Stimulated activated CD4-positive, alpha-beta T cell treated with anti-CD3 and anti-CD28 coated beads, Interleukin-4, amount 100 ng/mL, for 4 hours (primary cell): Measurements from ENCODE around the gene STXBP1.

Experiments used
- DNase-seq, 2 experiments: peaks; one replicate each; pipeline ENCODE4 v3.0.0-alpha.2; 2020

The STXBP1 gene

GRCh38 chr9:127694890-127695720 lies 83.0 kb downstream of the STXBP1 start:
- DNase-seq = no peak

GRCh38 chr9:127697575-127697974 lies 85.5 kb downstream of the STXBP1 start:
- DNase-seq = no peak

GRCh38 chr9:127698386-127698785 lies 86.3 kb downstream of the STXBP1 start:
- DNase-seq = no peak

GRCh38 chr9:127698985-127699670 lies 87.1 kb downstream of the STXBP1 start:
- DNase-seq = peak; percentile 78 to 82

- no peak for DNase-seq
Observed at GRCh38 chr9:127700140-127700539, 88.1 kb downstream of the STXBP1 start.

- no peak for DNase-seq
Observed at GRCh38 chr9:127700594-127701255, 88.6 kb downstream of the STXBP1 start.

GRCh38 chr9:127703289-127703946 lies 91.3 kb downstream of the STXBP1 start:
- DNase-seq = no peak

GRCh38 chr9:127705577-127706379 lies 93.7 kb downstream of the STXBP1 start:
- DNase-seq = no peak

GRCh38 chr9:127706836-127707241 lies 94.8 kb downstream of the STXBP1 start, which contains the start of gene CFAP157:
CFAP157 (plus strand) TSS chr9:127706988; CDS start chr9:127707032, 44 bp downstream.
- no peak for DNase-seq

- peak in 1 of 2 experiments; percentile 14 for DNase-seq
Observed at GRCh38 chr9:127707766-127708165, 95.7 kb downstream of the STXBP1 start.

- DNase-seq = no peak
Observed at GRCh38 chr9:127708952-127709587, 97.0 kb downstream of the STXBP1 start.

GRCh38 chr9:127710204-127710783 lies 98.2 kb downstream of the STXBP1 start:
- no peak for DNase-seq

- DNase-seq = no peak
Observed at GRCh38 chr9:127711226-127711701, 99.2 kb downstream of the STXBP1 start.

- no peak for DNase-seq
Observed at GRCh38 chr9:127711831-127712274, 99.8 kb downstream of the STXBP1 start.

GRCh38 chr9:127712371-127712770 lies 100.3 kb downstream of the STXBP1 start:
- DNase-seq = no peak

GRCh38 chr9:127712867-127713266 lies 100.8 kb downstream of the STXBP1 start:
- DNase-seq = no peak

- DNase-seq = no peak
Observed at GRCh38 chr9:127714020-127714750, 102.1 kb downstream of the STXBP1 start.

GRCh38 chr9:127714951-127715469 lies 102.9 kb downstream of the STXBP1 start:
- peak in 1 of 2 experiments; percentile 13 for DNase-seq

GRCh38 chr9:127715470-127716337 lies 103.6 kb downstream of the STXBP1 start, which contains the start of the genes PTRH1 and TTC16:
PTRH1 (minus strand) TSS chr9:127715663; CDS start chr9:127715639, 24 bp downstream.
TTC16 (plus strand) TSS chr9:127716079; CDS start chr9:127716146, 67 bp downstream.
- peak; percentile 94 to 98 for DNase-seq
